Aorta (tissue), 5 donors: Measurements from ENCODE around the gene ZKSCAN1. TPM values are rescaled to one million over a fixed set of nuclear protein-coding genes. Genes with fewer than 3 reads are reported as not detected.
A peak's percentile ranks its signal among the peaks of the same experiment; 100 is the strongest.

ENCODE experiments used
- ATAC-seq: fragments of 200-7000 bp; cut with Tn5 transposase; one replicate; pipeline ENCODE4 v1.9.1; 2022; ENCODE audit warnings: moderate library complexity; ENCODE audit not compliant: low FRiP score
- DNase-seq, 2 donors: peaks; one replicate each; pipeline ENCODE4 v3.0.0-alpha.2; 2020
- H3K27ac ChIP-seq, 2 donors: one replicate each; pipeline ENCODE4 v1.5.1; 2013; ENCODE audit warnings: low read length in 2 of 2, mild to moderate bottlenecking in 2 of 2, moderate library complexity in 2 of 2, control low read depth in 1 of 2, inconsistent platforms in 1 of 2, low read depth in 1 of 2
- H3K27me3 ChIP-seq, 2 donors: one replicate each; pipeline ENCODE4 v1.6.1; 2013; ENCODE audit warnings: control low read depth in 1 of 2, low read length in 1 of 2, mild to moderate bottlenecking in 1 of 2, moderate library complexity in 1 of 2; ENCODE audit not compliant: insufficient read depth in 2 of 2, control insufficient read depth in 1 of 2
- H3K36me3 ChIP-seq, 2 donors: one replicate each; pipeline ENCODE4 v1.6.1; 2013; ENCODE audit warnings: control low read depth in 1 of 2, low read length in 1 of 2, mild to moderate bottlenecking in 1 of 2; ENCODE audit not compliant: insufficient read depth in 2 of 2, control insufficient read depth in 1 of 2
- H3K4me1 ChIP-seq, 2 donors: one replicate each; pipeline ENCODE4 v1.6.1; 2013; ENCODE audit warnings: low read length in 2 of 2, control low read depth in 1 of 2, mild to moderate bottlenecking in 1 of 2, moderate library complexity in 1 of 2; ENCODE audit not compliant: insufficient read depth in 2 of 2, control insufficient read depth in 1 of 2
- H3K4me3 ChIP-seq, 2 donors: one replicate each; pipeline ENCODE4 v1.5.1; 2013; ENCODE audit warnings: low read length in 2 of 2, control low read depth in 1 of 2, mild to moderate bottlenecking in 1 of 2
- H3K9me3 ChIP-seq: one replicate; pipeline ENCODE4 v1.6.1; 2013; ENCODE audit warnings: mild to moderate bottlenecking, low read length; ENCODE audit not compliant: control insufficient read depth
- WGBS, 2 donors: extraction: QIAGEN DNeasy Blood & Tissue Kit; methylation state at CpG; one replicate each; pipeline ENCODE4 v1.1.7; 2013; 5-methylcytosine and 5-hydroxymethylcytosine counted together
- intact Hi-C, 2 donors: fragments of 100-400 bp; cut with DNase I; formaldehyde crosslinking; loops; one replicate each; pipeline versions ENCODE4 v1.14.2 to v1.15.0; 2022
- polyA plus RNA-seq, 2 donors: library from polyadenylated mRNA; stranded (reverse); fragments of 200-250 nt; gene quantifications; one replicate each; pipeline ENCODE4 v1.2.3, GENCODE V29; 2013
- total RNA-seq, 2 donors: library from RNA; stranded (reverse); fragmentation: NEBNext Ultra II Directional; extraction: Animal tissue kit (Norgen Biotek cat#: 25700); gene quantifications; one replicate each; pipeline ENCODE4 v1.2.1, GENCODE V29; 2021
- donor health status: healthy with polysubstance abuse.
- donor health status: Bipolar disorder and iron deficiency.
- donor health status: DM: no; HTN: no; CAD: no.
- donor health status: DM: no; HTN: no; CAD: no.
- donor health status: DM: yes; HTN: yes; CAD: no.

The ZKSCAN1 gene
- total and polyA plus RNA-seq, 4 donors, result 6.5 to 80.9 (median 36.6) TPM

GRCh38 chr7:100087055-100087750 is 71.8 kb downstream of the ZKSCAN1 start:
- ATAC-seq, result no peak

GRCh38 chr7:100088095-100088620 is 72.8 kb downstream of the ZKSCAN1 start:
- 68 to 72% methylated on average over 11 of the region's 11 CpGs for WGBS, 2 donors
- intact Hi-C loops, result loop anchor here in 1 of 2 donors (5.0 kb wide), 1 partner anchor 41 kb away; the partner anchor contains the start of gene ZSCAN21
- Histone ChIP-seq H3K27me3 (no peaks in the 10 kb centered on the region), H3K27ac (peak overlapping the region in 1 of 2 donors; percentile 4), H3K4me1 (no peaks in the 10 kb centered on the region), H3K9me3 (no peaks in the 10 kb centered on the region), H3K36me3 (peaks cover 0 to 8% of the 10 kb centered on the region in 2 donors), H3K4me3 (peak overlapping the region in 1 of 2 donors; percentile 64)
- no peak for ATAC-seq
- DNase-seq, result no peak

More at GRCh38 chr7:100087055-100087750, 71.8 kb downstream of the ZKSCAN1 start:
- H3K4me1 ChIP-seq, result no peaks in the 10 kb centered on the region
- H3K9me3 ChIP-seq, result no peaks in the 10 kb centered on the region
- 71 to 73% methylated on average over 10 of the region's 10 CpGs for WGBS, 2 donors
- DNase-seq, result no peak
- no peaks in the 10 kb centered on the region for H3K27me3 ChIP-seq
- intact Hi-C loops, result loop anchor here in 1 of 2 donors (5.0 kb wide), 1 partner anchor 40 kb away; the partner anchor contains the start of gene ZSCAN21
- no peak overlapping the region for H3K27ac ChIP-seq
- peaks cover 0 to 8% of the 10 kb centered on the region in 2 donors for H3K36me3 ChIP-seq
- no peak overlapping the region for H3K4me3 ChIP-seq

GRCh38 chr7:100088621-100089457 is 73.4 kb downstream of the ZKSCAN1 start, which contains the start of gene COPS6:
COPS6 (plus strand) TSS chr7:100088969; CDS start chr7:100088991, 22 bp downstream.
- DNase-seq (peak; percentile 91 to 96), ATAC-seq (peak; percentile 93)
- H3K27ac ChIP-seq, result peak within 1 kb of the TSS in 1 of 2 donors; percentile 4
- WGBS, 2 donors, result 0% methylated on average over 62 to 68 of the region's 68 CpGs
- intact Hi-C loops, result loop anchor here in 1 of 2 donors (5.0 kb wide), 1 partner anchor 42 kb away; the partner anchor contains the start of gene ZSCAN21
- no peaks in the 10 kb centered on the region for H3K27me3 ChIP-seq
- H3K36me3 ChIP-seq, result peaks cover 0 to 8% of the 10 kb centered on the region in 2 donors
- H3K4me3 ChIP-seq, result peak within 1 kb of the TSS; percentile 20 to 64
- H3K4me1 ChIP-seq, result no peaks in the 10 kb centered on the region
- no peaks in the 10 kb centered on the region for H3K9me3 ChIP-seq

- Histone ChIP-seq H3K27me3 (no peaks in the 10 kb centered on the region), H3K36me3 (peaks cover 0 to 8% of the 10 kb centered on the region in 2 donors), H3K9me3 (no peaks in the 10 kb centered on the region), H3K27ac (peak overlapping the region in 1 of 2 donors; percentile 4), H3K4me1 (no peaks in the 10 kb centered on the region), H3K4me3 (peak overlapping the region; percentile 20 to 64)
- DNase-seq (no peak), ATAC-seq (no peak)
- intact Hi-C loops, result loop anchor here in 1 of 2 donors (5.0 kb wide), 2 partner anchors 38 to 42 kb away; partner anchors contain the start of genes MBLAC1 and ZSCAN21
- WGBS, 2 donors, result 36 to 40% methylated on average over 7 of the region's 7 CpGs
Measured at GRCh38 chr7:100089458-100090196, 74.2 kb downstream of the ZKSCAN1 start.

GRCh38 chr7:100090527-100091410 is 75.4 kb downstream of the ZKSCAN1 start:
- intact Hi-C loops, result loop anchor here in 1 of 2 donors (5.0 kb wide), 1 partner anchor 37 kb away; the partner anchor contains the start of gene MBLAC1
- no peaks in the 10 kb centered on the region for H3K9me3 ChIP-seq
- no peaks in the 10 kb centered on the region for H3K4me1 ChIP-seq
- H3K27me3 ChIP-seq, result no peaks in the 10 kb centered on the region
- no peak for ATAC-seq
- WGBS, 2 donors, result 87 to 90% methylated on average over 14 of the region's 14 CpGs
- no peak overlapping the region for H3K27ac ChIP-seq
- peaks cover 0 to 8% of the 10 kb centered on the region in 2 donors for H3K36me3 ChIP-seq
- no peak for DNase-seq
- no peak overlapping the region for H3K4me3 ChIP-seq

Other genes starting within 250 kb of the ZKSCAN1 start
- gene CYP3A4, start 231.4 kb upstream of the ZKSCAN1 start, total RNA-seq, result not detected
- gene CYP3A4, start 231.4 kb upstream of the ZKSCAN1 start, polyA plus RNA-seq, result 10 to 100 TPM in 1 of 2 donors, not detected in 1; 12.9 TPM
- under 1 TPM in 1 of 2 donors, not detected in 1; 0.24 TPM for gene CYP3A43, start 187.6 kb upstream of the ZKSCAN1 start, total RNA-seq
- gene CYP3A43, start 187.6 kb upstream of the ZKSCAN1 start, polyA plus RNA-seq, result not detected
- gene OR2AE1, start 138.6 kb upstream of the ZKSCAN1 start, total RNA-seq, result under 1 TPM in 1 of 2 donors, not detected in 1; 0.36 TPM
- gene OR2AE1, start 138.6 kb upstream of the ZKSCAN1 start, polyA plus RNA-seq, result not detected
- 10 to 100 TPM; 24.7 to 33.4 TPM for gene TRIM4, start 96.1 kb upstream of the ZKSCAN1 start, total RNA-seq
- 10 to 100 TPM; 16.4 to 20.3 TPM for gene TRIM4, start 96.1 kb upstream of the ZKSCAN1 start, polyA plus RNA-seq
- gene GJC3, start 86.0 kb upstream of the ZKSCAN1 start, total RNA-seq, result under 1 TPM in 1 of 2 donors, not detected in 1; 0.57 TPM
- not detected for gene GJC3, start 86.0 kb upstream of the ZKSCAN1 start, polyA plus RNA-seq
- gene AZGP1, start 39.6 kb upstream of the ZKSCAN1 start, total RNA-seq, result 1 to 10 TPM in 1 of 2 donors, under 1 TPM in 1; 0.63 to 1.3 TPM
- 1 to 10 TPM in 1 of 2 donors, under 1 TPM in 1; 0.13 to 3.5 TPM for gene AZGP1, start 39.6 kb upstream of the ZKSCAN1 start, polyA plus RNA-seq
- 10 to 100 TPM in 1 of 2 donors, 1 to 10 TPM in 1; 7.9 to 10.7 TPM for gene ZSCAN21, start 34.2 kb downstream of the ZKSCAN1 start, total RNA-seq
- 10 to 100 TPM in 1 of 2 donors, 1 to 10 TPM in 1; 7.0 to 10.3 TPM for gene ZSCAN21, start 34.2 kb downstream of the ZKSCAN1 start, polyA plus RNA-seq
- 10 to 100 TPM; 22.0 to 26.7 TPM for gene ZNF3, start 66.1 kb downstream of the ZKSCAN1 start, total RNA-seq
- 10 to 100 TPM in 1 of 2 donors, 1 to 10 TPM in 1; 6.3 to 24.1 TPM for gene ZNF3, start 66.1 kb downstream of the ZKSCAN1 start, polyA plus RNA-seq
- gene COPS6, start 73.4 kb downstream of the ZKSCAN1 start, total RNA-seq, result 10 to 100 TPM; 79.7 to 81.0 TPM
- gene COPS6, start 73.4 kb downstream of the ZKSCAN1 start, polyA plus RNA-seq, result 100 to 1,000 TPM in 1 of 2 donors, 10 to 100 TPM in 1; 73.9 to 132 TPM
- 10 to 100 TPM; 27.1 to 45.8 TPM for gene MCM7, start 85.8 kb downstream of the ZKSCAN1 start, total RNA-seq
- gene MCM7, start 85.8 kb downstream of the ZKSCAN1 start, polyA plus RNA-seq, result 10 to 100 TPM; 47.2 to 90.8 TPM
- 10 to 100 TPM; 14.9 to 20.5 TPM for gene AP4M1, start 86.0 kb downstream of the ZKSCAN1 start, total RNA-seq
- gene AP4M1, start 86.0 kb downstream of the ZKSCAN1 start, polyA plus RNA-seq, result 10 to 100 TPM in 1 of 2 donors, 1 to 10 TPM in 1; 8.1 to 60.9 TPM
- gene TAF6, start 103.8 kb downstream of the ZKSCAN1 start, total RNA-seq, result 10 to 100 TPM; 31.7 to 38.7 TPM
- gene TAF6, start 103.8 kb downstream of the ZKSCAN1 start, polyA plus RNA-seq, result 10 to 100 TPM; 24.2 to 39.3 TPM
- 10 to 100 TPM; 14.0 to 29.5 TPM for gene CNPY4, start 104.0 kb downstream of the ZKSCAN1 start, total RNA-seq
- gene CNPY4, start 104.0 kb downstream of the ZKSCAN1 start, polyA plus RNA-seq, result 10 to 100 TPM; 17.2 to 35.0 TPM
- gene MBLAC1, start 111.4 kb downstream of the ZKSCAN1 start, total RNA-seq, result 1 to 10 TPM; 1.8 to 1.9 TPM
- gene MBLAC1, start 111.4 kb downstream of the ZKSCAN1 start, polyA plus RNA-seq, result 1 to 10 TPM; 1.4 to 2.3 TPM
- gene LAMTOR4, start 133.3 kb downstream of the ZKSCAN1 start, total RNA-seq, result 100 to 1,000 TPM in 1 of 2 donors, 10 to 100 TPM in 1; 80.2 to 104 TPM
- 100 to 1,000 TPM; 267 to 310 TPM for gene LAMTOR4, start 133.3 kb downstream of the ZKSCAN1 start, polyA plus RNA-seq
- gene TRAPPC14, start 143.1 kb downstream of the ZKSCAN1 start, total RNA-seq, result 10 to 100 TPM; 16.5 to 17.4 TPM
- 10 to 100 TPM in 1 of 2 donors, 1 to 10 TPM in 1; 3.6 to 28.2 TPM for gene TRAPPC14, start 143.1 kb downstream of the ZKSCAN1 start, polyA plus RNA-seq
- gene GAL3ST4, start 153.0 kb downstream of the ZKSCAN1 start, total RNA-seq, result 10 to 100 TPM in 1 of 2 donors, 1 to 10 TPM in 1; 4.4 to 14.9 TPM
- gene GAL3ST4, start 153.0 kb downstream of the ZKSCAN1 start, polyA plus RNA-seq, result 10 to 100 TPM in 1 of 2 donors, 1 to 10 TPM in 1; 5.8 to 12.5 TPM
- gene GPC2, start 161.8 kb downstream of the ZKSCAN1 start, total RNA-seq, result 1 to 10 TPM in 1 of 2 donors, under 1 TPM in 1; 0.78 to 3.7 TPM
- 1 to 10 TPM in 1 of 2 donors, under 1 TPM in 1; 0.63 to 1.2 TPM for gene GPC2, start 161.8 kb downstream of the ZKSCAN1 start, polyA plus RNA-seq
- 1 to 10 TPM in 1 of 2 donors, under 1 TPM in 1; 0.96 to 1.5 TPM for gene STAG3, start 162.3 kb downstream of the ZKSCAN1 start, total RNA-seq
- 1 to 10 TPM in 1 of 2 donors, under 1 TPM in 1; 0.13 to 1.7 TPM for gene STAG3, start 162.3 kb downstream of the ZKSCAN1 start, polyA plus RNA-seq
- gene PVRIG, start 204.4 kb downstream of the ZKSCAN1 start, total RNA-seq, result 1 to 10 TPM in 1 of 2 donors, under 1 TPM in 1; 0.23 to 2.1 TPM
- gene PVRIG, start 204.4 kb downstream of the ZKSCAN1 start, polyA plus RNA-seq, result under 1 TPM in 1 of 2 donors, not detected in 1; 0.25 TPM